PFSK-1 (cell line): ENCODE data around the gene CCDC188.

Experiments used
- FOXP2 ChIP-seq: optimal IDR thresholded peaks from 2 replicates; pipeline ENCODE3; 2011; ENCODE audit warnings: borderline replicate concordance, control low read depth, inconsistent platforms; ENCODE audit not compliant: insufficient read depth; ENCODE audit errors: extremely low read length, extremely low read depth
- POLR2AphosphoS5 ChIP-seq: IDR thresholded peaks from 2 replicates; pipeline ENCODE4 v1.6.1; 2012; ENCODE audit warnings: low read depth, mild to moderate bottlenecking, control low read depth, low read length, moderate library complexity
- SIN3A ChIP-seq: IDR thresholded peaks from 2 replicates; pipeline ENCODE4 v1.6.1; 2012; ENCODE audit warnings: mild to moderate bottlenecking, low read length, moderate library complexity, borderline replicate concordance; ENCODE audit not compliant: insufficient read depth
- TAF1 ChIP-seq: IDR thresholded peaks from 2 replicates; pipeline ENCODE4 v1.6.1; 2012; ENCODE audit warnings: low read length, control low read depth, borderline replicate concordance; ENCODE audit not compliant: insufficient read depth
- TF ChIP-seq, protein P1 (sequence below), 2 experiments: IDR thresholded peaks; 2 replicates each; pipeline versions ENCODE4 v1.6.1 to v1.8.0; 2011 to 2012; ENCODE audit warnings: low read depth in 2 of 2, low read length in 2 of 2, control low read depth in 1 of 2, inconsistent platforms in 1 of 2, mild to moderate bottlenecking in 1 of 2, moderate library complexity in 1 of 2; ENCODE audit not compliant: insufficient read depth in 1 of 2

CCDC188 gene

DNA sequence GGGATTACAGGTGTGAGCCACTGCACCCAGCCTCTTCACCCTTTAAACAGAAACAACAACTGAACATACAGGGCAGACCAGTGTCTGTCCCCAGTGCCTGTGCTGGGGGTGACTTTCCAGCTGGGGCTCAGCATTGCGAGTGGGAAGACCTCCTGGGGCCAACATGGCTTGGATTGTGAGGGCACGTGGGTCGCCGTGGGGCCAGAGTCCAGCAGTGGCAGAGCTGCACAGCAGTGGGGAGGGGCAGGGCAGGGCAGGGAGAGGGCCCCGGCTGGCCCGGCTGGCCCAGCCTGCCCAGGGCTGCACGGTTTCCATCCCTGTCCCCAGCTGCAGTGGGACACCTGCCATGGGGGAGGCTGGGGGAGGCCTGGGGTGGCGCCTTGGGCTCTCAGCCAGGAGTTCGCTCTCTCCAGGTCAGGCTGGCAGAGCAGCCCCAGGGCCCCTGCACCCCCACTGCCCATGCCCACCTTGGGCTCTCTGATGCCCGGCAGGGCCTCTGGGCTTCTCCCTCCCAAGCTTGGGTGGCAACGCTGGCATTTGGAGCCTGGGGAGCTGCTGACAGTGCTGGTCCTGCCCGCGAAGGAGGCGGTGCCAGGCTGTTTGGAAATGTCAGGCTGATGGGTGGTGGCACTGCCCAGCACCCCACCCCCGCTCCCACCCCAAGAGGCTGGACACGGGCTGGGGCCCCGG is 30.5 kb upstream of the CCDC188 start:
- TF ChIP-seq, protein P1, sequence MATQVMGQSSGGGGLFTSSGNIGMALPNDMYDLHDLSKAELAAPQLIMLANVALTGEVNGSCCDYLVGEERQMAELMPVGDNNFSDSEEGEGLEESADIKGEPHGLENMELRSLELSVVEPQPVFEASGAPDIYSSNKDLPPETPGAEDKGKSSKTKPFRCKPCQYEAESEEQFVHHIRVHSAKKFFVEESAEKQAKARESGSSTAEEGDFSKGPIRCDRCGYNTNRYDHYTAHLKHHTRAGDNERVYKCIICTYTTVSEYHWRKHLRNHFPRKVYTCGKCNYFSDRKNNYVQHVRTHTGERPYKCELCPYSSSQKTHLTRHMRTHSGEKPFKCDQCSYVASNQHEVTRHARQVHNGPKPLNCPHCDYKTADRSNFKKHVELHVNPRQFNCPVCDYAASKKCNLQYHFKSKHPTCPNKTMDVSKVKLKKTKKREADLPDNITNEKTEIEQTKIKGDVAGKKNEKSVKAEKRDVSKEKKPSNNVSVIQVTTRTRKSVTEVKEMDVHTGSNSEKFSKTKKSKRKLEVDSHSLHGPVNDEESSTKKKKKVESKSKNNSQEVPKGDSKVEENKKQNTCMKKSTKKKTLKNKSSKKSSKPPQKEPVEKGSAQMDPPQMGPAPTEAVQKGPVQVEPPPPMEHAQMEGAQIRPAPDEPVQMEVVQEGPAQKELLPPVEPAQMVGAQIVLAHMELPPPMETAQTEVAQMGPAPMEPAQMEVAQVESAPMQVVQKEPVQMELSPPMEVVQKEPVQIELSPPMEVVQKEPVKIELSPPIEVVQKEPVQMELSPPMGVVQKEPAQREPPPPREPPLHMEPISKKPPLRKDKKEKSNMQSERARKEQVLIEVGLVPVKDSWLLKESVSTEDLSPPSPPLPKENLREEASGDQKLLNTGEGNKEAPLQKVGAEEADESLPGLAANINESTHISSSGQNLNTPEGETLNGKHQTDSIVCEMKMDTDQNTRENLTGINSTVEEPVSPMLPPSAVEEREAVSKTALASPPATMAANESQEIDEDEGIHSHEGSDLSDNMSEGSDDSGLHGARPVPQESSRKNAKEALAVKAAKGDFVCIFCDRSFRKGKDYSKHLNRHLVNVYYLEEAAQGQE (IDR thresholded peaks at IDR 0.05; ENCODE audit: insufficient read depth in 1 of 2, low read depth in 2 of 2, low read length in 2 of 2) = no peak
- TF ChIP-seq POLR2AphosphoS5 (no peak), TAF1 (no peak)

DNA sequence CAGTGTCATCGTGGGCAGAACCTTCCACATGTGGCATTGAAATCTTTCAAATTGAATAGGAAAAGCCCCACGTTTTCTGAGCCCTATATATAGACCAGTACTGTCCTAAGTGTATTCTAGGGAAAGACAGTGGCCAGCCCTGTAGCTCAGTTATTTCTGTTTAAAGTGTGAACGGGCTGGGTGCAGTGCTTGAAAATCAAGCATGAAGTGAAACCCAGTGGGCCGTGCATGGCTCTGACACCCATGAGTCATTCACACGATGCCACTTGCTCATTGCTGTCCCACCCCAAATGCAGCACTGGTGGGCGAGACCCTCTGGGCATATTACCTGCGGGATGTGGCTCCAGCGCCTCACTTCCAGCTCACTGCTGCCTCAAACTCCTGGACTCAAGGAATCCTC is 29.8 kb upstream of the CCDC188 start:
- TF ChIP-seq, protein P1 (IDR thresholded peaks at IDR 0.05; ENCODE audit: insufficient read depth in 1 of 2, low read depth in 2 of 2, low read length in 2 of 2) = no peak
- TF ChIP-seq TAF1 (no peak), FOXP2 (no peak), POLR2AphosphoS5 (no peak), SIN3A (no peak)

DNA sequence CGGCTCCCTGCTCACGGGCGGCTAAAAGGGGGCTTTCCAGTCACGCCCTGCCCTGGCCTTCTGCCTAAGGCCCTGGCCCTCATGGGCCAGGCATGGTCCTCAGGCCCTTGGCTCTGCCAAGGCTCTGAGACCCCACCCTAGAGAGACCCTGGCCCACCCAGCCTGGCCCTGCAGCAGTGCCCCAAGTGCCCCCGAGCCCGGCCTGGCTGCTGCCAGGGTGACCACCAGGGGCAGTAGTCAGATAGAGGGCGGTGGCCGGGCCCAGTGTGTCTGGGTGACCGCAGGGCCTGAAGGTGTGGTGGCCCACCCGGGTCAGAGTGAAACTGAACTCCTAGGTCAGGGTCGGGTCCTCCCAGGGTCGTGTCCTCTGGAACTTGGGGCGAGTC is 29.4 kb upstream of the CCDC188 start:
- TF ChIP-seq, protein P1 (IDR thresholded peaks at IDR 0.05; ENCODE audit: insufficient read depth in 1 of 2, low read depth in 2 of 2, low read length in 2 of 2) = no peak
- TF ChIP-seq SIN3A (no peak), TAF1 (no peak), POLR2AphosphoS5 (no peak), FOXP2 (no peak)

DNA sequence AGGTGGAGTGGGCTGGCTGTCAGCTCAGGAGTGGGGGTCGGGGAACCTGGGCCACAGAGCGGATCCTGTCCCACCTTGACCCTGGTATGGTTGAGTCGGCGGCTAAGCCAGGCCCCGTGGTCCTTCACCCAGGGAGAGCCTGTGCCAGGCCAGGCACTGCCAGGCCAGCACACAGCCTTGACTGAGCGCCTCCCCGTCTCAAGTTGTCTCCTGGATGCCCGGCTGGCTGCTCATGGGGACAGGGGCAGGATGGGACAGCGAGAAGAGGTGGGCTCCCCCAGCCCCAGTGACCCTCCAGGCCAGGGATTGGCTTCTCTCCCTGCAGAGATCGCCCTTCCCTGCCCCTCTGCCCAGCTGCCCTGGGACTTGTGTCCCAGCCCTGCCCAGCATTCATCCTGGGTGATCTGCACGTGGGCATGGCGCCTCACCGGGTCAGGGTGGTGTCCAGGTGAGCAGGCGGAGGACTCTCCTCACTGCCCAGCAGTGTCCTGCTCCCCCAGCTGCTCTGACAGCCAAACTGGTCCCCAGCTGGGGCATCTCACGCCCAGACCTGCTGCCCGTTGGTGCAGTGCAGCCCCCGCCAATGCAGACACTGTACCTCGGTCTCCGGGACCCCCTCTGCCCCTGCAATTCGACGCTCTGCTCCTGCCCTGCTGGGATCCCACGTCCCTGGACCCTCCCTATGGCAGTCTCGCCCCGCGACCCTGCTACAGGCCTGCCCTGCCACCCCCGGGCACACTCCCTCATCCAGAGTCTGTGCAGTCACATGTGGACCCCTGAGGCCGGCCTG is 28.8 kb upstream of the CCDC188 start:
- TF ChIP-seq, protein P1 (IDR thresholded peaks at IDR 0.05; ENCODE audit: insufficient read depth in 1 of 2, low read depth in 2 of 2, low read length in 2 of 2) = no peak
- no peak for TF ChIP-seq SIN3A
- TF ChIP-seq TAF1 = no peak
- TF ChIP-seq FOXP2 = no peak
- no peak for TF ChIP-seq POLR2AphosphoS5

DNA sequence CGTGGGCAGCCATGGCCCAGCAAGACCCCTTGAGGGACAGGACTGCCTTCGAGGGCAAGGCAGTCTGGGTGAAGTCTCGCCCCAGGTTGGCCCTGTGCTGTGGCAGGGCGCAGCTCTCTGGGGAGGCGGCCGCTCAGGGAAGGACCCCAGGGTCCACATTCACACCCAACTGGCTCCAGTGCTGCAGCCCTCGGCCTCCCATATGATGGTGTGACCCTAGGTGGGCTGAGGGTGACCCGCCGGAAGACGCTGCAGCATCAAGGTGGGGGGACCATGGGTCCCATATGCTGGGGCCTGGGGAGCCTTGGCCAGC is 28.0 kb upstream of the CCDC188 start:
- TF ChIP-seq, protein P1 (IDR thresholded peaks at IDR 0.05; ENCODE audit: insufficient read depth in 1 of 2, low read depth in 2 of 2, low read length in 2 of 2) = no peak
- TF ChIP-seq FOXP2 (no peak), SIN3A (no peak), POLR2AphosphoS5 (no peak), TAF1 (no peak)
